ENCODE data around the gene RAB3B.
"Not testable (repeated sequence)": the region's sequence is repeated elsewhere in the genome, so short reads cannot be mapped to it uniquely, and the experiment has no call there.

Gene RAB3B

DNA sequence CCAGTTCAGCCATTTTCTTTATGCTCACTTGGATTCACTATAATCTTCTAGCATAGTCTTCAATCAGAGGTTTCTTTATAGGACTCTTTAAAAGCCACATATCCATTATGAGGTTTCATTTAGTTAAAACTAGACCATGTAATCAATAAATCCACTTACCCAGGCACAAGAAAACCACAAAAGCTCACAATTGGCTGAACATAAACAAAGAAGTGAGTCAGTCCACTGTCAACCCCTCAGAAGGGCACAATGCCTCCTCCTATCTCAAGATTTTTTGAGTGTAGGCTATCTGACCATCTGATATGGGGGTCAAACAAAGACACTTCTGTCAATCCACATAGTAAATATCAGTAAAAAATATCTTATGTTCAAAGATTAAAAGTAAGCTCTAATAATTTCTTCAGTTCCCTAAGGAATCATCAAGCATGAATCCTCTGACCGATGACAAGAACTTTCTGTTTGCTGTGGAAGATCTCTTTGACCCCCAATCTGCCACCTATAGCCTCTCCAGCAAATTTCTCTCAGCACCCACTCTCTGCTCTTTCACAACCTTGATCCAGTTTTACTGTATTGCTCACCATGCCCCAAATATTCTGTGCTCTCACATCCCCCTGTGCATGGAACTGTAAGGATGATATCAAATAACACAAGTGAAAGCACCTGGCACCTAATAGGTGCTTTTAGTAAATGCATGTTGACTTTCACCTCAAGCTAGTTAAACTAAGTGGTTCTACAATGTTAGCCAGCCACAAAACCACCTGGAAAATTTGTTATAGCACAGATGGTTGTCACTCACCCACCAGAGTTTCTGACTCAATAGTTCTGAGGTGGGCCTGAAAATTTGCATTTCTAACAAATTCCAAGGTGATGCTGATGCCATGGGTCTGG, 16.7 kb downstream of the RAB3B start:
- Histone ChIP-seq H3K9me3 (ENCODE audit: control insufficient read depth, insufficient read depth, low read length) (no peaks in the 10 kb centered on the region), H3K9ac (ENCODE audit: low read depth, low read length) (no peak overlapping the region), H3K4me1 (ENCODE audit: insufficient read depth, low read length) (no peaks in the 10 kb centered on the region), H3K36me3 (ENCODE audit: insufficient read depth, low read length) (peaks cover 21% of the 10 kb centered on the region)

DNA sequence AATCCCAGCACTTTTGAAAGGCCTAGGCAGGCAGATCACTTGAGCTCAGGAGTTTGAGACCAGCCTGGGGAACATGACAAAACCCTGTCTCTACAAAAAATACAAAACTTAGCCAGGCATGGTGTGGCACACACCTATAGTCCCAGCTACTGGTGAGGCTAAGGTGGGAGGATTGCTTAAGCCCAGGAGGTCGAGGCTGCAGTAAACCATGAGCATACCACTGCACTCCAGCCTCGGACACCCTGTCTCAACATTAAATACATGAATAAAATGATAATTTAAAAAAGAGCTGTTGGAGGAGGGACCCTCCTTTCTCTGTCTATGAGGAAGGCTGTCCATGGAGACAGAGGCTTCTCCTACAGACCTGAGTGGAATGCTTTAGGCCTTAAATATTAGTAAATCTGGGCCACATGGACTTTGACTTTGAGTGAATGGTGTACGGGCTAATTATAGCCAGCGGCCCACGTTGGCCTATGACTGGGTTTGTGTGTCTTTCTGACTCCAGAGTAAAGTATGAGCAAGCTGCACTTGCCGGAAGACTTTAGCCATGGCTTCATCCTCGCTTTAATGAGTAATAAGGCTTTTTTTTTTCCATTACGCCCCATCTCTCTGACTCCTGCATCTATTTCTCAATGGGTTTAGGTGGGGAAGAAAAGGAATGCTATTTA, 21.3 kb downstream of the RAB3B start:
- no peak overlapping the region for H3K9ac ChIP-seq (ENCODE audit: low read depth, low read length)
- no peaks in the 10 kb centered on the region for H3K9me3 ChIP-seq (ENCODE audit: control insufficient read depth, insufficient read depth, low read length)
- peaks cover 5% of the 10 kb centered on the region for H3K4me1 ChIP-seq (ENCODE audit: insufficient read depth, low read length)
- H3K36me3 ChIP-seq (ENCODE audit: insufficient read depth, low read length), result peaks cover 14% of the 10 kb centered on the region

DNA sequence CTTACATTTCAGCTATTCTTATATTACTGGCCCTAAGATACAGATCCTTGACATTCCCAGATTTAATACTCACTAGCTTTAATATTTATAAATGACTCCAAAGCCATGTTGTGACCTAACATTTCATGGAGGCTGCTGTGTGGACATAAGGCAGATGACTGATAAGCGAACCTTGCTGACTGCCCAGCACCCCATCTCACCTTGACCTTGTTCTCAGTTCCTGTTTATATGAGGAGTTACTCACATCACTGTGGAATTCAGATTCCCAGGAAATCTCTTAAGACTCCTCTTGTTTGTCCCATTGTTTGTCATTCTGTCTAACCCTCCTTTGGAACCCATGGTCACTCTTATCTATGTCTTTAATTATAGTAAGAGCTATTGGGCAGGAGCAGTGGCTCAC, 21.9 kb downstream of the RAB3B start:
- Histone ChIP-seq H3K36me3 (ENCODE audit: insufficient read depth, low read length) (peaks cover 14% of the 10 kb centered on the region), H3K9ac (ENCODE audit: low read depth, low read length) (no peak overlapping the region), H3K4me1 (ENCODE audit: insufficient read depth, low read length) (peaks cover 10% of the 10 kb centered on the region), H3K9me3 (ENCODE audit: control insufficient read depth, insufficient read depth, low read length) (no peaks in the 10 kb centered on the region)

DNA sequence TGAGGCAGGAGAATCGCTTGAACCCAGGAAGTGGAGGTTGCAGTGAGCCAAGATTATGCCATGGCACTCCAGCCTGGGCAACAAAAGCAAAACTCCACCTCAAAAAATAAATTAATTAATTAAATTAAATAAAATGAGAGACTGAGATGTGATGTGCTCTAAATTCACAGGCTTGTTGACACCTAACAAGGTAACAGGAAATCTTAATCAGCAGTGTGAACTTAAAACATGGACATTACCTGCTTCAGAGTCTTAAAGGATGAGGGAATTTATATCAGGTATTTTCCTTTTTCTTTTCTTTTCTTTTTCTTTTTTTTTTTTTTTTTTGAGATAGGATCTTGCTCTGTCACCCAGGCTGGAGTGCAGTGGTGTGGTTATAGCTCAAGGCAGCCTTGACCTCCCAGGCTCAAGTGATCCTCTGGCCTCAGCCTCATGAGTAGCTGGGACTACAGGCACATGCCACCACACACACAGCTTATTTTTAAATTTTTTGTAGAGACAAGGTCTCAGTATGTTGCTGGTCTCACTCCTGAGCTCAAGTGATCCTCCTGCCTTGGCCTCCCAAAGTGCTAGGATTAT, 23.2 kb downstream of the RAB3B start:
- Histone ChIP-seq H3K36me3 (ENCODE audit: insufficient read depth, low read length) (peaks cover 14% of the 10 kb centered on the region), H3K4me1 (ENCODE audit: insufficient read depth, low read length) (peaks cover 14% of the 10 kb centered on the region)
- not testable (repeated sequence) for H3K9me3 ChIP-seq (ENCODE audit: control insufficient read depth, insufficient read depth, low read length); H3K9ac ChIP-seq (ENCODE audit: low read depth, low read length)

DNA sequence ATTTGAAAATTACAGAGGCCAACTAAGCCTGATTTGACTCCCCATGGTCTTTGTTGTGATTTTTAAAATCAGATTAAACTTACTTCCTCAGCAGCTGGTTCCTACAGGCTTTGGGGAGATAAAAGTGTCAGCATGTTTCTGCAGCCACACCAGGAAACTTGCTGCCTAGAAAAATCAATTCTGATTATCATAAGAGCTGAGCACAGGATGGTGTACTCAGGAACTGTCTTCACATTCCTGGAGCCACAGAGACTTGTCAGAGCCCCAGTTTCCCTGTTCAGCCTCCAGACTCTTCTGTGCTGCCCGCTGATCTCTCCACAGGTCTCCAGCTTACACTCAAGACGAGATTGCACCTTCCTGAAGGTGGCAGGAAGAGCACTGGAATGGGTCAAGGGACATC, 23.9 kb downstream of the RAB3B start:
- Histone ChIP-seq H3K9ac (ENCODE audit: low read depth, low read length) (no peak overlapping the region), H3K9me3 (ENCODE audit: control insufficient read depth, insufficient read depth, low read length) (no peaks in the 10 kb centered on the region), H3K36me3 (ENCODE audit: insufficient read depth, low read length) (peaks cover 14% of the 10 kb centered on the region), H3K4me1 (ENCODE audit: insufficient read depth, low read length) (peaks cover 14% of the 10 kb centered on the region)

DNA sequence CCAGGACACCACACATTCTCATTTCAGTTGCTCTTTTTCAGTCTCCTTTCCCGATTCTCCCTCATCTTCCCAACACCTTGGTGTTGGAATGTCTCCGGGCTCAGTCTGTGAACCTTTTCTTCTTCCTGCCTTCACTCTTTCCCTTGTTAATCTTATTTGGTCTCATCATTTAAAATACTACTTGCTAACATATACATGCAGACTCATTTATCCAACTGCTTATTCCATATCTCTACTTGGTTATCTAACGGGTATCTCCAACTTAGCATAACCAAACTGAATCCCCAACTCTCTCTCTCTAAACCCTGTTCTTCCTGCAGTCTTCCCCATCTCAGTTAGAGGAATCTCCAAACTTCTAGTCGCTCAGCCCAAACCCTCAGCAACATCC, 26.2 kb downstream of the RAB3B start:
- Histone ChIP-seq H3K36me3 (ENCODE audit: insufficient read depth, low read length) (peaks cover 11% of the 10 kb centered on the region), H3K4me1 (ENCODE audit: insufficient read depth, low read length) (peaks cover 14% of the 10 kb centered on the region), H3K9ac (ENCODE audit: low read depth, low read length) (no peak overlapping the region), H3K9me3 (ENCODE audit: control insufficient read depth, insufficient read depth, low read length) (no peaks in the 10 kb centered on the region)

DNA sequence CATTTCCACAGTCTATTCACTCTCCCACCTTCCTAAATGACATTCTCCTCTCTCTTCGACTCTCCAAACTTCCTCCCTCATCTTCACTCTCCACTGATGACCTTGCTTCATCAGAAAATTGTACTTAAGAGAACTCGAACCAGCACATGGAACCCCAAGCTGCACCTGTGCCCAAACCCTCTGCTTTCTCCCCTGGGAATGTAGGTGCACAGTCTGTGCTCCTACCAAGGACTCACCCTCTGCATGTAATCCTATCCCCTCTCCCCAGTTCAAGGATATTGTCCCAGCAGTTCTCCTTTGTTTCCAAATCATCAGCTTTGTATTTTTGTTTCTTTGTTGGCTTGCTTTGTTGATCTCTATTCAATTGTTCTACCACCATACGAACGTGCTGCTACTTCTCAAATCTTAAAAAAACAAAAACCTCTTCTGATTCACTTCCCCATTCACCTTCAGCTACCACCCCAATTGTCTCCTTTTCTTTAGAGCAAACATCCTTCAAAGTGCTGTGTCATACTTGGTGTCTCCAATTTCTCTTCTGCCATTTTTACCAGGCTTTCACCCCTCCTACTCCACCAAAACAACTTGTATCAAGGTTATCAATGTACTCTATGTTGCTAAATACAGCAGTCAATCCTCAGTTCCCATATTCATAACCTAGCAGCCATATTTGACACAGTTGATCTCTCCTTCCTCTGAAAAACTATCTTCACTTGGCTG, 26.8 kb downstream of the RAB3B start:
- peaks cover 9% of the 10 kb centered on the region for H3K36me3 ChIP-seq (ENCODE audit: insufficient read depth, low read length)
- H3K9ac ChIP-seq (ENCODE audit: low read depth, low read length), result no peak overlapping the region
- H3K4me1 ChIP-seq (ENCODE audit: insufficient read depth, low read length), result peaks cover 14% of the 10 kb centered on the region
- H3K9me3 ChIP-seq (ENCODE audit: control insufficient read depth, insufficient read depth, low read length), result no peaks in the 10 kb centered on the region

DNA sequence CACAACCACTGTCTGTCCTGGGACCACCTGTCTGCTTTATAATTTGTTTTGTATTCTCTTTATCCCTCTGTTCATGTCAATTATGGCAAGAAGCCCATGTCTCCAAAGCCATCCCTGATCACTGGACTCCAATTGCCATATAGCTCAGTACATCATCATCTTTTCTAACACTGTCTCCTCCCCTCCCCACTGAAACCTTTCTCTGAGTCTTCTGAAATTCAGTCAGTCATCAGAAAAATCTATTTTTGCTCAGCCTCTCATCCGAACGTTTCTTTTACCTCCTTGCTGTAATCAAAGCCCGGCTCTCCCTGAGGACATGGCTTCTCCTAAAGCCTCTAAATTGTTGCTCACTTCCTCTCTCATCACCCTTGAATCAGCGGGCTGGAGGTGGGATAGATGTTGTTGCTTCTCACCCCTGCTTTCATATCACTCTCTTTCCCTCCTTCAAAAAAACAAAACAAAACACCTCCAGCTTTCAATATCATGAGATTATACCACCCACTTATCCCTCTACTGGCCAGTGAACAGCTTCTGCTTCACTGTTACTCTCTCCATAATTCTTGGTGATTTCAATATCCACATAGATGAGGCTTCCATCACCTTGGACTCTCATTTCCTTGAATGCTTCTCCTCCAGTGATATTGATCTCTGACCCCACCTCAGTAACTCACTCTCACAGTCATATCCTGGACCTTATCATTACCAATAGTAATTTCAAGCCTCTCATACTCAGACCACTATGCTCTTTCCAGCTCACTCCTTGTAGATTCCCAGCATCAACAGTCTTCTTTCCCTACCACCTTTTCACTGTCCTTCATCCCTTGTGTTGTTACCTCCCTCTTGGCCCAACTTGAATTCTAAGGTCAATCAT, 27.8 kb downstream of the RAB3B start:
- peaks cover 6% of the 10 kb centered on the region for H3K36me3 ChIP-seq (ENCODE audit: insufficient read depth, low read length)
- peaks cover 20% of the 10 kb centered on the region for H3K4me1 ChIP-seq (ENCODE audit: insufficient read depth, low read length)
- no peak overlapping the region for H3K9ac ChIP-seq (ENCODE audit: low read depth, low read length)
- no peaks in the 10 kb centered on the region for H3K9me3 ChIP-seq (ENCODE audit: control insufficient read depth, insufficient read depth, low read length)

DNA sequence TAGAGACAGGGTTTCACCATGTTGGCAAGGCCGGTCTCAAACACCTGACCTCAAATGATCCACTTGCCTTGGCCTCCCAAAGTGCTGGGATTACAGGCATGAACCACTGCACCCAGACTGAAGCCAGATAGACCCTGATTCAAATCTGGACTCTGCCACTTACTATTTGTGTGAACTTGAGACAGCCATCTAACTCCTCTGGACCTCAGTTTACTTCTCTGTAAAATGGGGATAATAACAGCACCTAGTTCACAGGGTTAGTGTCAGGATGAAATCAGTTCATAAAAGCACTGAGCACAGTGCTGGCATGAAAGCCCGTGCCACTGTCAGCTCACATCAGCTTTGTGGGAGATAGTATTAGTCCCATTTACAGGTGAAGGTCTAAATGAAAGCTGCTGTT, 28.5 kb downstream of the RAB3B start:
- H3K4me1 ChIP-seq (ENCODE audit: insufficient read depth, low read length), result peaks cover 27% of the 10 kb centered on the region
- H3K9ac ChIP-seq (ENCODE audit: low read depth, low read length), result no peak overlapping the region
- H3K9me3 ChIP-seq (ENCODE audit: control insufficient read depth, insufficient read depth, low read length), result no peaks in the 10 kb centered on the region
- peaks cover 6% of the 10 kb centered on the region for H3K36me3 ChIP-seq (ENCODE audit: insufficient read depth, low read length)

DNA sequence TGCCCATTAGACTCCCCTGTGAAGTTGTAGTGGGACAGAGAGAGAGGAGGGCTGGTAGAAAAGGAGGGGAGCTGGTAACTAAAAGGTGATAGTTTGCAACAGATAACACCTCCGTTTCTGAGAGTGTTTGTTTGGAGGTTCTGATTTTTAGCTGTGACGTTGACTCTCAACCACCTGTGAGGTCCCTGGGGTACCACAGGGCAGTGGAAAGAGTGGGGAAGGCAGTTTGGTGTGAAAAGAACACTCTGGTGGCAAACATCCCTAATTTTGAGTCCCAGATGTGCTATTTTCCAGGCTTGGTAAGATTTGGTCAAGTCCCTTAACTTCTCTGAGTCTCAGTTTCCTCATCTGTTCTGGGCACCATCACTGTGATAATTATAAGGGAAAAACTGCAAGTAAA, 29.3 kb downstream of the RAB3B start:
- Histone ChIP-seq H3K9me3 (ENCODE audit: control insufficient read depth, insufficient read depth, low read length) (no peaks in the 10 kb centered on the region), H3K4me1 (ENCODE audit: insufficient read depth, low read length) (peaks cover 35% of the 10 kb centered on the region), H3K9ac (ENCODE audit: low read depth, low read length) (no peak overlapping the region), H3K36me3 (ENCODE audit: insufficient read depth, low read length) (peaks cover 4% of the 10 kb centered on the region)

DNA sequence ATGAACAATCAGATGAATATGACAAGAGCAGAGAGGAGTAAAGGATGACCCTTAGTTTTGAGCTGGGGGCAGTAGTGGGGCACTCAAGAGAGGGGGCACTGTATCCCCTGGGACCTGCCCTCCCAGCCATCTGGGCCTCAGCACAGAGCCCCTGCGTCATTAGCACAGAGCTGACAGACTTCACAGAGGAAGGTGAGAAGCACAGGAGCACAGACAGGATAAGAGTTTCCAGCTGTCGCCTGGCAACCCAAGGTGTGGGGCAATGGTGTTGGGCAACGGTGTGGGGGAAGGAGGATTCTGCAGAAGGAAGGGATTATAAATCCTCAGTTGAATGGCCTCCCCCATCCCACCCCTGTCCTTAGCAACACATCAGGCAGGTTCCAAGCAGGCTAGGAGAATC, 30.2 kb downstream of the RAB3B start:
- Histone ChIP-seq H3K4me1 (ENCODE audit: insufficient read depth, low read length) (peaks cover 40% of the 10 kb centered on the region), H3K9ac (ENCODE audit: low read depth, low read length) (no peak overlapping the region), H3K9me3 (ENCODE audit: control insufficient read depth, insufficient read depth, low read length) (no peaks in the 10 kb centered on the region), H3K36me3 (ENCODE audit: insufficient read depth, low read length) (no peaks in the 10 kb centered on the region; the same call in 1 of the 2 replicates)

DNA sequence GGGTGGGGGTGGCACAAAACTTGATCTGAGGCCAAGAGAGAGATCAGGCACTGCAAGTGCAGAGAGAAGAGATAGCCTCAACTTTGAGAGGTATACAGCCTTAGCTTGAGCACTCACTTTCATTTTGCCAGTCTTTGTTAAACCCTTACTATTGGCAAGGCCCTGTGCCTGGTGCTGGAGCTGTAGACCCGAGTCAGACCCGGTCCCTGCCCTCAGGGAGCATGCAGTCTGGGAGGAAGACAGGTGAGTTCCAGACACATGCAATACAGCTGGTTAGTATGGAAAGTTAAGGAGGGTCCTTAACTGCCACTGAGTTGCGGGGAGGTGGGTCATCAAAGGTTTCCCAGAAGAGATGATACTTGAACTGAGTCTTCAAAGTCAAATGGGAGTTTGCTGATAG, 31.7 kb downstream of the RAB3B start:
- Histone ChIP-seq H3K36me3 (ENCODE audit: insufficient read depth, low read length) (no peaks in the 10 kb centered on the region; the same call in 1 of the 2 replicates), H3K9me3 (ENCODE audit: control insufficient read depth, insufficient read depth, low read length) (no peaks in the 10 kb centered on the region), H3K4me1 (ENCODE audit: insufficient read depth, low read length) (peaks cover 32% of the 10 kb centered on the region), H3K9ac (ENCODE audit: low read depth, low read length) (no peak overlapping the region)

DNA sequence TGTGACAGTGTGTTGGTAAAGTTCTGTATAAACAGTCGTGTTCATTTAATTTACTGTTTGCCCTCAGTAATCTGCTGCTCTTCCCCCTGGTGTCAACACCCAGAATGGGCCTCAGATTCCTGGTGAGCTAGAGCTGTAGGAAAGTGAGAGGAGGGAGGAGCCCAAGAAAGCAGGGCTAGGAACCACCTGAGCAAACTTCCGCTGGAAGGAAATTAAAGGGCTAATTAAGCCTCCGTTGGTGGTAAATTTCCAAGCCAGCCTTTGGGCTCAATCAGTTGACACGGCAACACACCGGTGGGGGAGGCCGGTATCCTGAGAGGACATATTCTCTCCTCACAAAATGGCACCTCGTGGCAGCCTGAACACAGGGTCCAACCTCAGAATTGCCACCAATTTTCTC, 32.9 kb downstream of the RAB3B start:
- H3K9me3 ChIP-seq (ENCODE audit: control insufficient read depth, insufficient read depth, low read length), result no peaks in the 10 kb centered on the region
- H3K9ac ChIP-seq (ENCODE audit: low read depth, low read length), result no peak overlapping the region
- no peaks in the 10 kb centered on the region; the same call in 1 of the 2 replicates for H3K36me3 ChIP-seq (ENCODE audit: insufficient read depth, low read length)
- peaks cover 26% of the 10 kb centered on the region for H3K4me1 ChIP-seq (ENCODE audit: insufficient read depth, low read length)
